H1 (cell line): ENCODE measurements around the gene CNOT8. TPM values are rescaled to one million over a fixed set of nuclear protein-coding genes. Genes with fewer than 3 reads are reported as not detected.

Experiments
- BACH1 ChIP-seq: IDR thresholded peaks from 2 replicates; pipeline ENCODE4 v1.6.1; 2012; ENCODE audit warnings: low read length, improper control_type of control experiment
- BCL11A ChIP-seq, 2 experiments: IDR thresholded peaks; one replicate each; pipeline ENCODE4 v1.6.1; 2011; ENCODE audit warnings: low read depth in 2 of 2, low read length in 2 of 2, mild to moderate bottlenecking in 2 of 2
- BRCA1 ChIP-seq: IDR thresholded peaks from 2 replicates; pipeline ENCODE4 v1.6.1; 2012; ENCODE audit warnings: low read depth, low read length, improper control_type of control experiment
- CEBPB ChIP-seq: IDR thresholded peaks from 2 replicates; pipeline ENCODE4 v1.6.1; 2012; ENCODE audit warnings: low read depth, low read length
- CTBP2 ChIP-seq: IDR thresholded peaks from 2 replicates; pipeline ENCODE4 v1.7.0; 2011; ENCODE audit warnings: borderline replicate concordance, mild to moderate bottlenecking, moderate library complexity, mixed read lengths, low read length; ENCODE audit not compliant: insufficient read depth, insufficient read length
- EZH2 ChIP-seq: fragments of 200-600 bp; sonication (generic); IDR thresholded peaks from 2 replicates; pipeline ENCODE4 v1.7.1; 2012; ENCODE audit warnings: low read depth, mild to moderate bottlenecking, moderate library complexity, low read length, inconsistent platforms; ENCODE audit not compliant: severe bottlenecking
- GABPA ChIP-seq: IDR thresholded peaks from 2 replicates; pipeline ENCODE4 v1.6.1; 2011; ENCODE audit warnings: mild to moderate bottlenecking, low read length, moderate library complexity, borderline replicate concordance; ENCODE audit not compliant: insufficient read depth
- KDM4A ChIP-seq: IDR thresholded peaks from one replicate; pipeline ENCODE4 v1.7.1; 2012; ENCODE audit warnings: low read depth, mild to moderate bottlenecking, moderate library complexity, low read length, inconsistent platforms; ENCODE audit not compliant: severe bottlenecking
- polyA plus RNA-seq, 7 experiments: library from polyadenylated mRNA; depleted of rRNA in 3 of 7; stranded (reverse) in 5 of 7; unstranded in 2 of 7; fragments of >200 nt in 5 of 7; fragments of 200-250 nt in 2 of 7; gene quantifications; 1 replicate in 5 of 7; 2 replicates in 1 of 7; 4 replicates in 1 of 7; pipeline versions ENCODE4 v1.2.1 to v1.2.3, GENCODE V29; 2011 to 2013; ENCODE audit warnings: missing spikeins in 2 of 7, mixed read lengths in 2 of 7
- total RNA-seq: library from RNA; stranded (reverse); fragmentation: NEBNext Ultra II Directional; extraction: Animal tissue kit (Norgen Biotek cat#: 25700); gene quantifications from 2 replicates; pipeline ENCODE4 v1.2.1, GENCODE V29; 2021

The CNOT8 gene
- total and polyA plus RNA-seq, 2 of the 8 experiments (the other 6 are each of a cell fraction or from before 2014, with no cell fraction given) = 36.4 to 62.9 TPM

- TF ChIP-seq GABPA = no peak
- TF ChIP-seq BRCA1 = no peak
- no peak for TF ChIP-seq CEBPB
- TF ChIP-seq KDM4A = no peak
- no peak for TF ChIP-seq BCL11A (IDR thresholded peaks at IDR 0.05; ENCODE audit: low read depth in 2 of 2, low read length in 2 of 2)
- TF ChIP-seq EZH2 = no peak
- TF ChIP-seq CTBP2 = no peak
- no peak for TF ChIP-seq BACH1
- TF ChIP-seq, all 59 proteins: peak for 0
Measured at GRCh38 chr5:154916874-154917273, 58.4 kb downstream of the CNOT8 start (continued).
